HG02642 (cell line): Measurements from ENCODE around the gene APRT.
A peak's percentile ranks its signal among the peaks of the same experiment; 100 is the strongest.

Source experiments
- ATAC-seq: cut with Tn5 transposase; IDR thresholded peaks from one replicate; pipeline ENCODE4 v1.9.1; 2021; ENCODE audit warnings: mild to moderate bottlenecking; ENCODE audit not compliant: unreplicated experiment, poor library complexity

The APRT gene

GRCh38 chr16:88809676-88810165 lies 2.0 kb downstream of the APRT start:
- ATAC-seq = no peak

- no peak for ATAC-seq
These were observed 2.6 kb downstream of the APRT start for GRCh38 chr16:88809068-88809675.

GRCh38 chr16:88807626-88808453 lies 3.9 kb downstream of the APRT start:
- no peak for ATAC-seq

GRCh38 chr16:88807142-88807625 lies 4.5 kb downstream of the APRT start:
- ATAC-seq = no peak

- no peak for ATAC-seq
These were observed 5.1 kb downstream of the APRT start for GRCh38 chr16:88806491-88807111.

- no peak for ATAC-seq
These were observed 5.8 kb downstream of the APRT start for GRCh38 chr16:88805887-88806393.

- no peak for ATAC-seq
These were observed 6.4 kb downstream of the APRT start for GRCh38 chr16:88805340-88805715.

- ATAC-seq = no peak
These were observed 7.0 kb downstream of the APRT start for GRCh38 chr16:88804552-88805339.

- ATAC-seq = no peak
These were observed 7.6 kb downstream of the APRT start for GRCh38 chr16:88804173-88804551.

- peak; percentile 58 for ATAC-seq
These were observed 8.3 kb downstream of the APRT start, which contains the start of gene CDT1 for GRCh38 chr16:88803264-88803987. Gene CDT1 (plus strand): TSS chr16:88803789. CDS start chr16:88803832, 43 bp downstream.

- ATAC-seq = no peak
These were observed 11.5 kb downstream of the APRT start for GRCh38 chr16:88800277-88800592.

GRCh38 chr16:88799569-88800276 lies 12.0 kb downstream of the APRT start:
- no peak for ATAC-seq

- ATAC-seq = no peak
These were observed 12.8 kb downstream of the APRT start for GRCh38 chr16:88798772-88799455.

GRCh38 chr16:88798073-88798472 lies 13.7 kb downstream of the APRT start:
- no peak for ATAC-seq

- ATAC-seq = no peak
These were observed 15.4 kb downstream of the APRT start for GRCh38 chr16:88796278-88796677.

GRCh38 chr16:88793251-88793954 lies 18.3 kb downstream of the APRT start:
- ATAC-seq = no peak

GRCh38 chr16:88792668-88793250 lies 19.0 kb downstream of the APRT start:
- no peak for ATAC-seq
